ENCODE data around the gene MYO18B.

Gene MYO18B, protein sequence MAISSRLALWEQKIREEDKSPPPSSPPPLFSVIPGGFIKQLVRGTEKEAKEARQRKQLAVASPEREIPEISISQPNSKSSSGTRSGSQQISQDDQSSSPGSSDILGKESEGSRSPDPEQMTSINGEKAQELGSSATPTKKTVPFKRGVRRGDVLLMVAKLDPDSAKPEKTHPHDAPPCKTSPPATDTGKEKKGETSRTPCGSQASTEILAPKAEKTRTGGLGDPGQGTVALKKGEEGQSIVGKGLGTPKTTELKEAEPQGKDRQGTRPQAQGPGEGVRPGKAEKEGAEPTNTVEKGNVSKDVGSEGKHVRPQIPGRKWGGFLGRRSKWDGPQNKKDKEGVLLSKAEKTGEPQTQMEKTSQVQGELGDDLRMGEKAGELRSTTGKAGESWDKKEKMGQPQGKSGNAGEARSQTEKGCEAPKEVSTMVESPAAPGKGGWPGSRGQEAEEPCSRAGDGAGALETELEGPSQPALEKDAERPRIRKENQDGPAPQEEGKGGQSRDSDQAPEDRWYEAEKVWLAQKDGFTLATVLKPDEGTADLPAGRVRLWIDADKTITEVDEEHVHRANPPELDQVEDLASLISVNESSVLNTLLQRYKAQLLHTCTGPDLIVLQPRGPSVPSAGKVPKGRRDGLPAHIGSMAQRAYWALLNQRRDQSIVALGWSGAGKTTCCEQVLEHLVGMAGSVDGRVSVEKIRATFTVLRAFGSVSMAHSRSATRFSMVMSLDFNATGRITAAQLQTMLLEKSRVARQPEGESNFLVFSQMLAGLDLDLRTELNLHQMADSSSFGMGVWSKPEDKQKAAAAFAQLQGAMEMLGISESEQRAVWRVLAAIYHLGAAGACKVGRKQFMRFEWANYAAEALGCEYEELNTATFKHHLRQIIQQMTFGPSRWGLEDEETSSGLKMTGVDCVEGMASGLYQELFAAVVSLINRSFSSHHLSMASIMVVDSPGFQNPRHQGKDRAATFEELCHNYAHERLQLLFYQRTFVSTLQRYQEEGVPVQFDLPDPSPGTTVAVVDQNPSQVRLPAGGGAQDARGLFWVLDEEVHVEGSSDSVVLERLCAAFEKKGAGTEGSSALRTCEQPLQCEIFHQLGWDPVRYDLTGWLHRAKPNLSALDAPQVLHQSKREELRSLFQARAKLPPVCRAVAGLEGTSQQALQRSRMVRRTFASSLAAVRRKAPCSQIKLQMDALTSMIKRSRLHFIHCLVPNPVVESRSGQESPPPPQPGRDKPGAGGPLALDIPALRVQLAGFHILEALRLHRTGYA (N-terminal part only)

DNA sequence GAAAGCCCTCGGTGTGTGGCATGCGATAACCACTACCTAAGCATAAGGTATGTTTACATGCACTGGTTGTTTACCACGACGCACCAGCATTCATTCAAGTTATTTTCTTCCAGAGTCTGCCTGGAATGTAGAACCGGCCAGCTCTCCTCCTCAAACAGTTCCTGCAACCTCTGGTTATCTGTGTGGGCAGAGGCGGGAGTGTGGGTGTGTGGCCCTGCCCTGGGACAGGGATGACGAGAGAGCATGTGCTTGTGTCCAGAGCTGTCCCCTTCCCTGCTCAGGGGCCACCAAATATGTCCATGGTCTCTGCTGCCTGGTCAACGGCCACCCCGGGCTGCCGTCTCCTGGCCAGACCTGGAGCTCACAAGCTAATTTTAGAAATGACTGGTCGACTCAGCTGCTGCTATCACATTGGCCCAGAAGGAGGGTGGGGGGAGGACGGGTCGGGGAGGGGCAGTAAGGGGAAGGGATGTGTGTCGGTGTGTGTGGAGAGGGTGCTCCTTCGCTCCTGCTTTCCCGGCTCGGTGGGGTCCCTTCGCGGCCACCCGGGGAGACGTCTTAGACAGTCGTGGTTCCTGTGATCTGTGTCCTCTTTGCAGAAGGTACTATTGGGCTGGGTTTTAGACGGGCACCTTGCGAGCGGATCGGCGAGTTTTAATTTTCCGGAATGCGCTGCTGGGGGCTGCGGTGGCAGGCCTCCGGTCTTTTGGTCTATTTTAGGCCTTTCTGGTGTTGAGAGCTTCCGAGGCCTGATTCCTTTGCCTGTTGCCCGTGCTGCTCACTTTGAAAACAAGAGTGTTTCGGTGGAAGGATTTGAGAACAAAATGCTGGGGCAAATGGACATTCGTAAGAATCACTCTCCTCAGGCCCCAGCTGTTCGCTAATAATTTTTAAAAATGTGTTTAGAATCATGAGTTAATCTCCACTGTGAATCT is at the start of gene MYO18B:
TSS of gene MYO18B (plus strand) at position 497 of the 935 bp plus-strand sequence. CDS start 18,905 bp downstream, outside the sequence.
- no peak for DNase-seq

DNA sequence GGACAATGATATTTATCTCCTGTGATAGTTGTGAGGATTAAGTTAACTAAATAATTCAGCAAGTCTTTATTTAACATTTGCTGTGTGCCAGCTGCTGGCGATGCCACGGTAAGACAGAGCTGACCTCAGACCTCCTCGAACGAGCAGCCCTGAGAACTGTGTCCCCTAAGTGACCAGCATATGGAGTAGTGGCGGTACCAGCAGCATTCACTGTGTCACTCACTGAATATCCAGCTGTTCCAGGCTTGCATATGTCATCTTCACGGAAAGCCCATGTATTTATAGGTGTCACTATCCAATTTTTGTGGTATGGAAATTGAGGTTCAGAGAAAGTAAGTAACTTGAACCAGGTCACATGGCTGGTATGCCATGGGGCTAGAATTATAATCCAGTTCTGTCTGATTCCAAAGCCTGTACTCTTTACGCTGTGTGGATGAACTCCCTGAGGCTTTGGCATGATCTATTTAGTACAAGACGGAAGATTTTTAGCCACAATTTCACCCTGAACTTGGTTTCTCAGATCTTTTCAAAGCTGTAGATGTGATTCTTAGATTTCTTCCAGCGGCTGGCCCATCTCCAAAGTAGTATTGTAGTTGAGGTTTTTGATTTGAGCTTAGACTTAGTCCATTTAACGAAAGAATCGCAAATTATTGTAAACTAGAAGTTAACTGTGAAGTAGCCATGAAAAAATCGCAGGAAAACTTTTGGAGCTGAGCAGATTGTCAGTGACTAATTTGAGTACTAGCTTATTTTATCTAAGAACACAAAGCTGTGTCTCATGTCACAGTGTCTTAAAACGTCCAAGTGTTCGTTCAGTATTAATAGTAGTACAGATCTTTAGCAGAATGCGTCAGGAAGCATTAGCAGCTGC is 49.4 kb upstream of the MYO18B start:
- intact Hi-C loops (cut with DNase I) = no loop called here
- no peak for DNase-seq

More for the DNA sequence above, at the start of gene MYO18B:
- intact Hi-C loops (cut with DNase I) = no loop called here

DNA sequence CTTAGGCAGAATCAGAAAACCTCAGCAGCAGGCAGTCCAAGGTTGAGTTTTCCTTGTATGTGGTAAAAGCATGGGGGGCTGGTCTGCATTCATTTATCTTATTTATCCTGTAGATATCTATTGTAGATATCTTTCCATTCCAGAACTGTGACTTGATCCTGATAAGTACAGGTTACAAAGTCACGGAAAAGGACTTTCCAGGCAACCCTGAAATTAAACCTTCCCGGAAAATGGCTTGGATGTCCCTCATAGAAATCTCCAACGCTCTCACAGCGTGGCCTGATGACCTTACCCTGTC is 48.8 kb upstream of the MYO18B start:
- intact Hi-C loops (cut with DNase I) = no loop called here
- DNase-seq = no peak

DNA sequence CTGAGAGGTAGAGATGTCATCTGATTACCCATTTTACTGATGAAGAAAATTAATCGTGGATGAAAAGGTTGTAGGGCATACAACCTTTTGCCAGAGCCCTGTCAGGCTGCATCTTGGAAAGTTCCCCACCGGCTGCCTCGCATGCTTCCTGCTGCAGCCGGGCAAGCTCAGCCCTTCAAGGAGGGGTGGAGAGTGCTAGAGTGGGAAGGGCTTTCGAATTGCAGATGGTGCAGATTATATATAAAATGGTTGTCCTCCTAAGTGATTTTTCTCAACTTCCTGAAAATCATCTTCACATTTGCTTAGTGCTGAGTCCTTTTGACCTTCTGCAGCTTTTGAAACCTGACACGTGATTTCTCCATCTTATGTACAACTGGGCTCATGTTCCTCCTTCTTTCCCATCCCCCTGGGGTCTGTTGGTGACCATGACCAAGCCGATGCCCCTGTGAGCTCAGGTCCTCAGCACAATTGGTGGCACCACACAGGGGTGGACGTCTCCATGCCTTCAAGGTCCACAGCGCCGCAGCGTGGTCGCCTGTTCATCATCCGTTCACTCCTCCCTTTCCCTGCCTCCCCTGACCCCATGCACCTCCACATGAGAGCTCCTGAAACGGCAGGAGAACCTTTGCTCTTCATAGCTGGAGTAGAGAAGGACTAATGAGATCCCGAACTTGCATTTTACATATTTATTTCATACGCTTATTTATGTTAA is 47.6 kb upstream of the MYO18B start:
- no peak for DNase-seq
- intact Hi-C loops (cut with DNase I) = no loop called here

DNA sequence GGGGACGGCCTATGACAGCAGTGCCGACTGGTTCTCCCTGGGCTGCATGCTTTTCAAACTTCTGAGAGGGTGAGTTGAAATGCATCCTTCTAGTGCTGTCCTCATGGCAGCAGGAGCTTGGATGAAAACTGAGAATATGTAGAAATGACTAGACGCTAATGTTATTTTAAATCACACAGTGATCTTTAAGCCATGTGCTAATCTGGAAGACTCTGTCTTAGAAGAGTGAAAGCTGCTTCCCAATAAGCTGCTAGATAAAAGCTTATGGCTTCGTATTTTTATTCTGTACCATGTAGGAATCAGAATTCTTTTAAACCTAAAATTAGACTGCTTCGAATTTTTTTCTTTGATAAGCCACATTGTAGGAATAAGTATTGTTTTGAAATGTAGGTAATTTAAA is 46.8 kb upstream of the MYO18B start:
- intact Hi-C loops (cut with DNase I) = loop anchor here (5.0 kb wide), 1 partner anchor 233 kb away; no protein-coding TSS in a partner anchor
- DNase-seq = no peak

DNA sequence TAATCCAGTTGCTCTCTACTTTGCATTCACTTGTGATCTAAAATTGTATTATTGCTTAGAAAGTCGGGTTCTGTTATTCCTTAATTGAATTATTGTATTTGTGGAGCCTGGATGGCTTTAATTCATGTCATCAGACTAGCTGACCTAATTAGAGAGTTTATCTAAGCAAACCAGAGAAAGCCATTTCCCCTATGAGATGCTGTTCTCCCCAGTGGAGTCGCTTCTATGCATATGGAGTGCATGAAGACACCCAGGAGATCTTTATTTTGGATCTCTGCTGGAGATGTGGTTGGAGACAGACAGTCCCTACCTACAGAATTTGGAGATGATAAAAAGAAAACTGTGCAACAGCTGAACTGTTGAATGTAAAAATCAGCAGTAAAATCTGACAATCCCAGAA is 45.2 kb upstream of the MYO18B start:
- intact Hi-C loops (cut with DNase I) = loop anchor here (5.0 kb wide), 1 partner anchor 234 kb away; no protein-coding TSS in a partner anchor
- no peak for DNase-seq

DNA sequence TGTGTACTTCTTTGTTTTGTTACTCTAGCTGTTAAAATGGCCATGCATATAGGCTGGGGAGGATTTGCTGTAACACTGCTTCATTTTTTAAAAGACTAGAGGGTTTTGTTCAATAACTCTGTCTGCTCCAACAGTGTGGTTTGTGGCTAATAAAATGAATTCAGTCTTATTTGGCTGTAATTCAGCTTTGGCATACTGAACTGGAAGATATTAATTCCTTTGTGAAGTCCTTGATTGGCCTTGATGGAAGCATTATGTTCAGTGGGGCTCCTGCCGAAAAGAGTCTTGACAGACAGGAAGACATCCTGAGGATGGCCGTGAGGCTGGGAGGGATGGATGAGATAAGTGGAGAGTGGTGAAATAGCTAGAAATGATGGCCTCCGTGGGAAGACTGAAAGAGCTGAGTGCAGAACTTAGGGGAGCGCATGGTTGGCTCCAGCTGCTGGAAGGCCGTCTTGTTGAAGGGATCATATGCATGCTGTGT is 44.8 kb upstream of the MYO18B start:
- intact Hi-C loops (cut with DNase I) = loop anchor here (5.0 kb wide), 1 partner anchor 235 kb away; no protein-coding TSS in a partner anchor
- DNase-seq = no peak

DNA sequence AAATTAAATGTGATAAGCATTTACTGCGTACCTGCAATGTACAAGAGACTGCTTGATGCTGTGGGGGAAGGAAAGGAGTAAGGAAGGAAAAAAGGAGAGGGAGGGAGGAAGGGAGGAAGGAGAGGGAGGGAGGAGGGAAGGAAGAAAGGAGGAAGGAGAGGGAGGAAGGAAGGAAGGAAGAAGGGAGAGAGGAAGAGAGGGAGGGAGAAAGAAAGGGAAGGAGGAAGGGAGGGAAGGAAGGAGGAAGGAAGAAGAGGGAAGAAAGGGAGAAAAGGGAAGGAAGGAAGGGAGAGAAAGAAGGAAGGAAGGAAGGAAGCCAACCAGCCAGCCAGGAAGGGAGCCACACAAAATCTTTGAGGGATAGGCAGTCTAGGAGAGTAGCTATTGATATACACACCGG is 44.0 kb upstream of the MYO18B start:
- DNase-seq = no peak
- intact Hi-C loops (cut with DNase I) = loop anchor here (5.0 kb wide), 1 partner anchor 236 kb away; no protein-coding TSS in a partner anchor

DNA sequence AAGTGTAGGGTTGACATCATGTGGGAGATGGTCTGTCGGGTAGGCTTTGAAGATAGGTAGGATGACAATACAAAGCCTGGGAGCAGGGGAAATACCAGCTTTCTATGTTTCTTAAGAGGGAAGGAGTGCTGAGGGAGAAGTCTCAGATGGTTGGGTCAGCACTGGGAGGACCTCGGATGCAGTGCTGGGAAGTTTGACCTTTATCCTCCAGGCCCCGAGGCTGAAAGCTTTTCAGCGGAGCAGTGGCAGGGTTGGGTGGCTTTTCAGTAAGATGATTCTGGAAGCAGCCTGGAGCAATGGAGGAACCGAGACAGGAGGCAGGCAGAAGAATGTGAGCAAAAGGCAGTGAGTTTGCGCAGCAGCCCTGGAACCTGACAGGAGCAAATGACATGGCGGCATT is 43.5 kb upstream of the MYO18B start:
- no peak for DNase-seq
- intact Hi-C loops (cut with DNase I) = loop anchor here (5.0 kb wide), 1 partner anchor 236 kb away; no protein-coding TSS in a partner anchor

DNA sequence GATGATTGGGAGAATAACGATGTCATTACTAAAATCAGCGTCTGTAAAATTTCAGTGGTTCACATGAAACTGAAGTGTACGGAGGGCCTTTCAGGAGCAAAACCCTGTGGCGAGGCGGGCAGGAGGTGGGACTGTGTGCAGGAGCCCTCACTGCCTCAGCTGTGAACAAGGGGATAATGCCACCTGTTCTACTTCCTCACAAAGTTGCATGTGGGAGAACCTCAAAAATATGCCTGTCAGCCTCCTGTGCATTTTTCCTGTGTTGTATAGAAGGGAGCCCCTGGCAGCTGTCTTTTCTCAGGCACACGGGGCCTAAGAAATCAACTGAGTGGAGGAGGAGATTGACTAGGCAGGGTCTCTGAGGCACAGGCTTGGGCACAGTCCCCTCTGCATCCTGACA is 43.0 kb upstream of the MYO18B start:
- DNase-seq = no peak
- intact Hi-C loops (cut with DNase I) = loop anchor here (5.0 kb wide), 1 partner anchor 237 kb away; no protein-coding TSS in a partner anchor

DNA sequence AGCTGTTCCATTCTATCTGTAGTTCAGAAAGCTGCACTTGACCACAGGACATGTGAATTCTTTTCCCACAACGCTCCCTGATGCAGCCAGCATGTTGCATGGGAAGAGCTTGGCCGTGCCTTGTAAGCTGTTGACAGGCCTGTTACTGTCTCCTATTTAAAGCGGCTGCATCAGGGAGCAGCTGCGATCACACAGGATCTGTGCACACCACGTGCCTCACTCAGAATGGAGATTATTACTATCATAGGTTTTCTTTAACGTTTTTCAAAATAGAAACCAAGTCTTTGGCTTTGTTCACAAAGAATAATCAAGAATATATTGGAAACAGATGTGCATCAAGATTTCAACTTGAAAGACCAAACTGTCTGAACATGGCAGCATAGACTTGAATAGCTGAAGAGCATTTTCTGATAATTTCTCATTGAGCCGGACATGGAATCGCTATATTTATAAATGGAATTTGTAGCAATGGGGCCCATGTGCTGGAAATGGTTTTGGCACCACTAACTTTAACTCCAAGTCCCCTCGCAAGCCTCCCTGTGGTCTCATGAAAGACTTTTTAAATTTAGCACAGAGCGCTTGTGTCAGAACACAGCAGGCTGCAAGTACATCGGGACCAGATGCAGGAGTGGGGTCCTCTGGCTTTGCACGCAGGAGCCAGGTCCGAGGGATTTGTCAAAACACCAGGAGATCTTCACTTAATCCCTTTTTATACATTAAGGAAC is 40.8 kb upstream of the MYO18B start:
- peak in 32 of 42 donors; percentile 15 to 71 (median 40) for DNase-seq
- intact Hi-C loops (cut with DNase I) = no loop called here

DNA sequence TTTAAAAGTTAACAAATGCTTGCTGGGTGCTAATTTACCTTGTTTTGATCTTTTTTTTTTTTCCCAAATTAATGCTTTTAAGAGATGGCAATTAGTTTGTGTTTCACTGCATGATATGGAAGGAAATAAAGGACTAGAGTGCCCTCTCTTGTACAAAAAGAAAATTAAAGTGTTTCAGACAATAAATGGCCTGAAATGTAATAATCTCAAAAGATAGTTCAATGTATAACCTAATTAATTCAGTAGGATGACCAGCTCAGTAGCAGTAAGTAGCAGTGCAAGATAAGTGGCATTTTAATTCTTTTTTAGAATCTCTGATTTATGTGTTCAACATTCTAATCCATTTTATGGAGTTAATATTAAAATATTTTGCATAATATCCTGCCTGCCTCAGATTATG is 39.9 kb upstream of the MYO18B start:
- intact Hi-C loops (cut with DNase I) = no loop called here

DNA sequence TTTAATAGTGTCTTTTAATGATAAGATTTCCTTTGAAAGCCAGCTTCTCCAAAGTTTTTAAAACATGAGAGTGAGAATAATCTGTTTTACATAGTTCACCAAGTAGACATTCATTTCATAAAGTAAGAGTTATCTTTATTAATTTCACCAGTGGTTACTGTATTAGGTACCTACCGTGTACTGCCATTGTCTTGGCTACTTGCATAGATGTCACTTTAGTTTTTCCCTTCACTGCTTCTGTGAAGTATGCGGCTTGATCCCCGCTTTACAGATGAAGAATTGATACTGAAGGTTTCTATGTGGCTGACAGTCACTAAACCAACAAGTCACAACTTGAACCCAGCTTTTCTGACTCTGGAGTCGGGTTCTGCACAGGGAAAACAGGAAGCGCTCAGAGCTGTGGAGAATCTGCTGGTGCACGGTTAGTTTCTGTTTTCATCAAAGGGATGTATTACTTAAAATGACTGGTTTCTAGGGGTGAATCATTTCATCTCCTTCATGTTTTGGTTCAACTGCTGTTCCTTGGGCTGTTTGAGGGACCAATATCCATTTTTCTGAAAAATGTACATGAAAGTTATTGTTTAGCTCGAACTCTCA is 39.3 kb upstream of the MYO18B start:
- intact Hi-C loops (cut with DNase I) = no loop called here
- no peak for DNase-seq

More for the DNA sequence above, 39.9 kb upstream of the MYO18B start:
- DNase-seq = no peak

DNA sequence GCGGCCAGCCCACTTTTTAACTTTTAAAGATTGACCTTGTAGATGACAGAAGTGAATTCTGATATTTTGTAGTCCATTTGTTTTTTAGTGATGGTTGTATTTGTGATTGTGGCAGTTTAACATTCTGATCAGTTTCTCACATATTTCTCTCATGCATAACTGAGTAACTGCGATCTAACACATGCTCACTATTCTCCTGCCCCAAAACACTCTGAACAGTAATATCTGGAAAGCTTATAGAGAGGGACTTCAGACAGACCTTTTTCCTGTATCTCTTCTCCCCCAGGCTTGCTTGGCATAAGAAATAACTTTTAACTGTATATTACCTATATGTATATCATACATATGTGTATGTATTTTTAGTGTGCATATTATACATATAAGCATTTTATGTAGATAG is 37.3 kb upstream of the MYO18B start:
- no peak for DNase-seq
- intact Hi-C loops (cut with DNase I) = no loop called here

DNA sequence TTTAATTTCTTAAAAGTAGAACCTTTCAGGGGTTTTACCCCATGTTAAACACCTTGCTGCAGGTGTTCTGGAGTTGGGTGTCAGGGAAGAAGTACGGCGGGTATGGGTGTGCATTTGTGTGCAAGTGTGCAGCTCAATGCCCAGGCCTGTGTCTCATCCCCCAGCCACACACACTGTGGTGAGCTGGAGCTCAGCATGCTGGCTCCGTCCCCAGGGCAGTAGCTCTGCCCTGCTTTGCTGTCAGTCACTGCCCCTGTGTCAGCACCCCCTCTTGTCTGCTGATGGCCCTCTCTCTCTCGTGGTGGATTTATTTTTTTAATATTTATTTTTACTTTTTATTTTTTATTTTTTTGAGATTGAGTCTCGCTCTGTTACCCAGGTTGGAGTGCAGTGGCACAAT is 35.8 kb upstream of the MYO18B start:
- intact Hi-C loops (cut with DNase I) = no loop called here
- no peak for DNase-seq
